ENCODE data around the gene PELI1. TPM values are rescaled to one million over a fixed set of nuclear protein-coding genes. Genes with fewer than 3 reads are reported as not detected.

The PELI1 gene
- total RNA-seq, 1 donor from 2014 or later: 34.1 TPM

GRCh38 chr2:64189167-64189566 lies 44.9 kb upstream of the PELI1 start:
- no peaks in the 10 kb centered on the region for H3K9me3 ChIP-seq
- no peak for ATAC-seq
- no peak for DNase-seq
- H3K36me3 ChIP-seq: no peaks in the 10 kb centered on the region
- no peak overlapping the region for H3K4me3 ChIP-seq
- no peaks in the 10 kb centered on the region for H3K27me3 ChIP-seq (ENCODE audit: low read depth)
- no peak overlapping the region for H3K27ac ChIP-seq
- peaks cover 21% of the 10 kb centered on the region for H3K4me1 ChIP-seq
- TF ChIP-seq CTCF (IDR thresholded peaks at IDR 0.05): no peak
- intact Hi-C loops (cut with DNase I): no loop called here

- ATAC-seq (peak; percentile 63 to 89), DNase-seq (no peak)
- H3K27ac ChIP-seq: no peak overlapping the region
- intact Hi-C loops (cut with DNase I): no loop called here
- no peaks in the 10 kb centered on the region for H3K36me3 ChIP-seq
- no peaks in the 10 kb centered on the region for H3K27me3 ChIP-seq (ENCODE audit: low read depth)
- H3K9me3 ChIP-seq: no peaks in the 10 kb centered on the region
- no peak overlapping the region for H3K4me3 ChIP-seq
- H3K4me1 ChIP-seq: peaks cover 21% of the 10 kb centered on the region
- no peak for TF ChIP-seq CTCF (IDR thresholded peaks at IDR 0.05)
Measured at GRCh38 chr2:64186699-64187605, 42.7 kb upstream of the PELI1 start.

- TF ChIP-seq CTCF (IDR thresholded peaks at IDR 0.05): no peak
- H3K36me3 ChIP-seq: no peaks in the 10 kb centered on the region
- H3K4me1 ChIP-seq: peaks cover 14% of the 10 kb centered on the region
- ATAC-seq (no peak), DNase-seq (no peak)
- no peak overlapping the region for H3K27ac ChIP-seq
- no peak overlapping the region for H3K4me3 ChIP-seq
- no peaks in the 10 kb centered on the region for H3K9me3 ChIP-seq
- no peaks in the 10 kb centered on the region for H3K27me3 ChIP-seq (ENCODE audit: low read depth)
- intact Hi-C loops (cut with DNase I): no loop called here
Measured at GRCh38 chr2:64179582-64180321, 35.5 kb upstream of the PELI1 start.

DNA sequence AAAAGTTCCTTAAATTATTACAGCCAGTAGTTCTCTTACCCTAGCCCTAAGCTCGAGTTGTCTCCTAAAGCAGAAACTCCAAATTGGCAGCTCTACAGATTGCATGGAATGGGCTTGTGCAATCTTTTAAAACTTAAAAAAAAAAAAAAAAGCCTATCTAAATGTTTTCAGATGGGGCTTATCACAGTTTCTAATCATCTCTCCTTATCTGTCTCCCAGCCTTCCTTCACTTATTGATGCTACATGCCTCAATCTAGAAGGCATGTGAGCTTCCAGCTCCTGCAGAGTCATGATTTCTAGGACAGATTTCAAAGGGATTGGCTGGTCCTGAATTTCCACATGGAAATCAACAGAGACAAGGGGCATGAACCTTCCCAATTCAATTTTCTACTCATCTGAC lies 33.1 kb upstream of the PELI1 start:
- Histone ChIP-seq H3K27me3 (ENCODE audit: low read depth) (no peaks in the 10 kb centered on the region), H3K4me1 (peaks cover 14% of the 10 kb centered on the region), H3K4me3 (no peak overlapping the region), H3K36me3 (no peaks in the 10 kb centered on the region), H3K9me3 (no peaks in the 10 kb centered on the region), H3K27ac (peak overlapping the region; percentile 42)
- intact Hi-C loops (cut with DNase I): no loop called here
- peak in 1 of 2 donors; percentile 49 for ATAC-seq
- DNase-seq: no peak
- no peak for TF ChIP-seq CTCF (IDR thresholded peaks at IDR 0.05)

- H3K27me3 ChIP-seq (ENCODE audit: low read depth): no peaks in the 10 kb centered on the region
- no peak for TF ChIP-seq CTCF (IDR thresholded peaks at IDR 0.05)
- H3K36me3 ChIP-seq: no peaks in the 10 kb centered on the region
- H3K9me3 ChIP-seq: no peaks in the 10 kb centered on the region
- no peak overlapping the region for H3K4me3 ChIP-seq
- ATAC-seq (no peak), DNase-seq (no peak)
- peaks cover 14% of the 10 kb centered on the region for H3K4me1 ChIP-seq
- H3K27ac ChIP-seq: no peak overlapping the region
- intact Hi-C loops (cut with DNase I): no loop called here
Measured at GRCh38 chr2:64175419-64176197, 31.4 kb upstream of the PELI1 start.
